Activated CD4-positive, alpha-beta T cell treated with anti-CD3 and anti-CD28 coated beads, Interleukin-2, amount 10 ng/mL, durations not matched to agents 7 days and 5 days (primary cell): Measurements from ENCODE around the gene TRIM10. TPM values are rescaled to one million over a fixed set of nuclear protein-coding genes. Genes with fewer than 3 reads are reported as not detected.
"Not testable (repeated sequence)": the region's sequence is repeated elsewhere in the genome, so short reads cannot be mapped to it uniquely, and the experiment has no call there.

Experiments
- CTCF ChIA-PET: fragments of 350-600 bp; sonication (Branson Sonifier 250); formaldehyde crosslinking; loops from one replicate; lab custom pipeline; 2021; ENCODE audit warnings: antibody characterized with exemption; lab: Charles Lee
- POLR2A ChIA-PET: fragments of 350-600 bp; sonication (Branson Sonifier 250); formaldehyde crosslinking; loops from one replicate; lab custom pipeline; 2021; ENCODE audit warnings: antibody characterized with exemption; lab: Charles Lee
- DNase-seq: peaks from one replicate; pipeline ENCODE4 v3.0.0-alpha.2; 2020
- H3K27ac Mint-ChIP-seq: one replicate; pipeline ENCODE4 v1.8.0; 2021; ENCODE audit warnings: mild to moderate bottlenecking, moderate library complexity, mixed read lengths
- H3K27me3 Mint-ChIP-seq: one replicate; pipeline ENCODE4 v1.8.0; 2021; ENCODE audit warnings: mixed read lengths
- H3K36me3 Mint-ChIP-seq: one replicate; pipeline ENCODE4 v1.8.0; 2021; ENCODE audit warnings: low read depth, mixed read lengths
- H3K4me1 Mint-ChIP-seq: one replicate; pipeline ENCODE4 v1.8.0; 2021; ENCODE audit warnings: mixed read lengths
- H3K4me3 Mint-ChIP-seq: one replicate; pipeline ENCODE4 v1.8.0; 2021; ENCODE audit warnings: mild to moderate bottlenecking, moderate library complexity, mixed read lengths
- H3K9me3 Mint-ChIP-seq: one replicate; pipeline ENCODE4 v1.8.0; 2021; ENCODE audit warnings: mixed read lengths
- total RNA-seq, 2 experiments: library from RNA; stranded (reverse); gene quantifications; one replicate each; pipeline ENCODE4 v1.2.3, GENCODE V29; 2021

TRIM10 gene
- total RNA-seq, 2 experiments from 2014 or later = not detected

DNA sequence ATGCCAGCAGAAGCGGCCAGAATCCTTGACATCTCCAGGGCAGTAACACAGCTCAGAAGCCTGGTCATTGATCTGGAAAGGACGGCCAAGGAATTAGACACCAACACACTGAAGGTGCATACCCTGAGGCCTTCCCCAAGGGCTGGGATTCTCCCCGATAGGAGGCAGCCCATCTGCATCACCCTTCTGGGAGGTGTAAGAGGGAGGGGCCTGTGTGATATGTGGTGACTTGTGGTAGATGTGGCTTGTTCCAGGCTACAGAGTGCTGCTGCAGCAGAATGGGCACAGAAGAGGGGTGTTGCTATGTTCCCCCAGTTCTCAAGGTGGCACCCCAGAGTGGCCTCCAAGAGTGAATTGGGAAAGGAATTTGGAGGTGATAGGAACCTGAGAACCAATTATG is 13.9 kb downstream of the TRIM10 start:
- CTCF ChIA-PET = interaction anchor here (2.6 kb wide), 1 partner anchor 16 kb away, joined by 10 read pairs; no protein-coding TSS in a partner anchor
- H3K27ac Mint-ChIP-seq = no peak overlapping the region
- H3K4me3 Mint-ChIP-seq = no peak overlapping the region
- H3K36me3 Mint-ChIP-seq = no peaks in the 10 kb centered on the region
- POLR2A ChIA-PET = no interaction called here
- peaks cover 4% of the 10 kb centered on the region for H3K4me1 Mint-ChIP-seq
- no peak for DNase-seq
- H3K9me3 Mint-ChIP-seq = no peaks in the 10 kb centered on the region
- H3K27me3 Mint-ChIP-seq = peaks cover 35% of the 10 kb centered on the region

DNA sequence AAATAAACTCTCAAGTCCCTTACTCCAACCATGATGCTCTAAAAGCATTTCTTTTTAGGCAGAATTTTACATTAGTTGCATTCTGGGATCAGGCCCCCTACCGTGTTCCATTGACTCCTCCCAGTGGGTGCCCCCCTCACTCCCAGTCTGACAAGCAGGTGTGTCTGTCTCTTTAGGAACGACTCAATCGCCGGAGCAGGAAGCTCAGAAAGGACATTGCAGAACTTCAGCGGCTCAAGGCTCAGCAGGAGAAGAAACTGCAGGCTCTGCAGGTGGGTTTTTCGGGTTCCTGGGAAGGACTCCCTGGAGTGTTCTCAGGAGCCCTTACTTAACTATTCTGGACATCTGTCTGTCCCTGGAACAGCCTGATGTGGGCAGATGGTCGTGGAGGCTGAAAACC is 15.2 kb downstream of the TRIM10 start:
- DNase-seq = no peak
- H3K27me3 Mint-ChIP-seq = peaks cover 46% of the 10 kb centered on the region
- ChIA-PET POLR2A (no interaction called here), CTCF (interaction anchor here (1.6 to 1.8 kb wide), 2 partner anchors 16 to 21 kb away, joined by 3 read pairs; no protein-coding TSS in a partner anchor)
- no peak overlapping the region for H3K27ac Mint-ChIP-seq
- H3K4me1 Mint-ChIP-seq = no peaks in the 10 kb centered on the region
- no peaks in the 10 kb centered on the region for H3K36me3 Mint-ChIP-seq
- H3K4me3 Mint-ChIP-seq = no peak overlapping the region
- no peaks in the 10 kb centered on the region for H3K9me3 Mint-ChIP-seq

DNA sequence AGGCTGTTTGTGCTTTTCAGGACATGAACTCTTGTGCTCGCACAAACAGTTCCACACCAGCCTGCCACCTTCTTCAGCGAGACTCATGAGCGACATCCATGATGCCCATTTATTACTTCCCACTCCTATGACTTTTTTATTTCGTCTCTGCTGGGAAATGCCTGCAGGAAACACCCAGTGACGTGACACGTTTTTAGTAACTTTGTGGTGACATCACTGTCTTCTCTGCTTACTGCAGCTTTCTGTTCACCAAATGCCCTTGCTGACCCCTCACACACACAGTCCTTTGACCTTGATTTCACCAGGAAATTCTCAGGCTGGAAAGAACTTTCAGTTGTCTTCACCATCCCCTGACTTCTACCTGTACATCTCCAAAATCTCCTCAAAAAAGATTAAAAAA is 16.2 kb downstream of the TRIM10 start:
- no peaks in the 10 kb centered on the region for H3K9me3 Mint-ChIP-seq
- ChIA-PET POLR2A (no interaction called here), CTCF (interaction anchor here (1.6 to 1.8 kb wide), 3 partner anchors 13 to 20 kb away, joined by 3 to 4 read pairs (median 3); no protein-coding TSS in a partner anchor)
- DNase-seq = no peak
- H3K36me3 Mint-ChIP-seq = no peaks in the 10 kb centered on the region
- H3K4me1 Mint-ChIP-seq = no peaks in the 10 kb centered on the region
- no peak overlapping the region for H3K27ac Mint-ChIP-seq
- no peak overlapping the region for H3K4me3 Mint-ChIP-seq
- H3K27me3 Mint-ChIP-seq = peaks cover 48% of the 10 kb centered on the region

DNA sequence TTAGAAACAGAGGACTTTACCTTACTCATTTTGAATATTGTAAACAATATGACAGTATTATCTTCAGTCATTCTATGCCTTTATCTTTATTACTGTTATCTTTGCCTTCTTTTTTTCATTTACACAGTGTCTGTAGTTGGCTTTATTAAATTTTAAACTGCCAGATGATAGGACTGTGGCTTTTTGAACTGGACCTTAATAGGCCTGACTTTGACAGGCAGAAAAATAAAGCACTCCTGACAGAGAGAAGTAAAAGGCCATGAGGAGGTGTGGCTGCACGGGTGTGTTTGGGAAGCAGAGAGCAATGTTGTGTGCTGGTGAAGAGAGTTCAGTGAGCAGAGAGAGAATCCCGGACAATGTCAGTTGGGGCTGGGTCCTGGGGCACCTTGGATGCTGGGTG is 17.2 kb downstream of the TRIM10 start:
- no peak overlapping the region for H3K4me3 Mint-ChIP-seq
- ChIA-PET POLR2A (no interaction called here), CTCF (interaction anchor here (0.6 to 1.6 kb wide), 2 partner anchors 12 to 39 kb away, joined by 3 to 4 read pairs; no protein-coding TSS in a partner anchor)
- H3K27ac Mint-ChIP-seq = no peak overlapping the region
- H3K36me3 Mint-ChIP-seq = no peaks in the 10 kb centered on the region
- H3K4me1 Mint-ChIP-seq = no peaks in the 10 kb centered on the region
- H3K9me3 Mint-ChIP-seq = no peaks in the 10 kb centered on the region
- peaks cover 52% of the 10 kb centered on the region for H3K27me3 Mint-ChIP-seq
- DNase-seq = no peak

DNA sequence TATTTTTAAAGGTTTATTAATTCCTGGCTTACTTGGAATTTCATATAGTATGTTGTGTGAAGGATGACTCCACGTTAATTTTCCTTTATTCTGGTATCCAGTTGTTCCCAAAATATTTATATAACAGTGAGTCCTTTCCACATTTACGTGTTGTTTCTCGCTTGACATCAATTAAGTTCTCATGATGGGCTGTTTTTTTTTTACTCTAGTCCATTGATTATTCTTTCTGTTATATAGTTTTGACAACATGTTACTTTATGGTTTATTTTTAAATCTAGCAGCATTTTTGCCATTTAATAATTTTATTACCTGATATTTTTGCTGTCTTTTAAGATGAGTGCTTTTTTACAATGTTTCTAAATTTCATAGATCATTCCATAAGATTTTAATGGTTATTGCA is 18.3 kb downstream of the TRIM10 start:
- H3K27ac Mint-ChIP-seq = no peak overlapping the region
- POLR2A ChIA-PET = no interaction called here
- no peaks in the 10 kb centered on the region for H3K4me1 Mint-ChIP-seq
- no peak for DNase-seq
- H3K4me3 Mint-ChIP-seq = no peak overlapping the region
- H3K36me3 Mint-ChIP-seq = no peaks in the 10 kb centered on the region
- CTCF ChIA-PET = no interaction called here
- H3K9me3 Mint-ChIP-seq = no peaks in the 10 kb centered on the region
- H3K27me3 Mint-ChIP-seq = peaks cover 62% of the 10 kb centered on the region

DNA sequence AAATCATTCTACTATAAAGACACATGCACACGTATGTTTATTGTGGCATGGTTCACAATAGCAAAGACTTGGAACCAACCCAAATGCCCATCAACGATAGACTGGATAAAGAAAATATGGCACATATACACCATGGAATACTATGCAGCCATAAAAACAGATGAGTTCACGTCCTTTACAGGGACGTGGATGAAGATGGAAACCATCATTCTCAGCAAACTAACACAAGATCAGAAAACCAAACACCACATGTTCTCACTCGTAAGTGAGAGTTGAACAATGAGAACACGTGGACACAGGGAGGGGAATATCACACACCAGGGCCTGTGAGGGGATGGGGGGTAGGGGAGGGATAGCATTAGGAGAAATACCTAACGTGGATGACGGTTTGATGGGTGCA is 20.8 kb downstream of the TRIM10 start:
- H3K36me3 Mint-ChIP-seq, CTCF ChIA-PET, DNase-seq, H3K9me3 Mint-ChIP-seq, POLR2A ChIA-PET, H3K4me3 Mint-ChIP-seq, H3K27ac Mint-ChIP-seq: not testable (repeated sequence)
- Mint-ChIP-seq H3K27me3 (peaks cover 69% of the 10 kb centered on the region), H3K4me1 (peaks cover 13% of the 10 kb centered on the region)

DNA sequence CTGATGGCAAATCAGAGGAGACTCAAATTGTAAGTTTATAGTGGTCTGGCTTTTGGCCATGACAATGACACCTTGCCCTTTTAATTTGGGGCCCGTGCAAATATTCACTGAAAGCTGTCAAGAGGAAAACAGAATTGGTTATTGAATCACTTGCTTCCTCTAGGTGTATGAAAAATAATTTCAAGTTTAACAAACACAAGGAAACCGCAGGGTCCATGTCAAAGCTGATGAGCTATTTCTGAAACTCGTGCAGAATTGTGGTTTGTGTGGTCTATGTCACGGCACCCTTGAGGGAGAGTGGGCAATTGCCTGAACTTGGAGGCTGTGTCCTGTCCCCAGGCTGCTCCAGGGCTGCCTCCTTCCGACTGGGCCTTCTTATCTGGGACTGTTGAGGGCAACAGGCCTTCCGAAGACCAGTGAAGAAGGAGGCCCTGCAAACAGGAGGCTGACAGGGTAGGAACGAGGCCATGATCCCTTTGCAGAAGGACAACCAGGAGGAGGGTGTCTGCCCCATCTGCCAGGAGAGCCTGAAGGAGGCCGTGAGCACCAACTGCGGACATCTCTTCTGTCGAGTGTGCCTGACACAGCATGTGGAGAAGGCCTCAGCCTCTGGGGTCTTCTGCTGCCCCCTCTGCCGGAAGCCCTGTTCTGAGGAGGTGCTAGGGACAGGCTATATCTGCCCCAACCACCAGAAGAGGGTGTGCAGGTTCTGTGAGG is 24.3 kb downstream of the TRIM10 start:
- no peak overlapping the region for H3K27ac Mint-ChIP-seq
- ChIA-PET CTCF (interaction anchor here (1.0 kb wide), 1 partner anchor 35 kb away, joined by 3 read pairs; no protein-coding TSS in a partner anchor), POLR2A (no interaction called here)
- no peak overlapping the region for H3K4me3 Mint-ChIP-seq
- peaks cover 59% of the 10 kb centered on the region for H3K27me3 Mint-ChIP-seq
- H3K4me1 Mint-ChIP-seq = peaks cover 13% of the 10 kb centered on the region
- H3K9me3 Mint-ChIP-seq = no peaks in the 10 kb centered on the region
- H3K36me3 Mint-ChIP-seq = no peaks in the 10 kb centered on the region
- DNase-seq = no peak

DNA sequence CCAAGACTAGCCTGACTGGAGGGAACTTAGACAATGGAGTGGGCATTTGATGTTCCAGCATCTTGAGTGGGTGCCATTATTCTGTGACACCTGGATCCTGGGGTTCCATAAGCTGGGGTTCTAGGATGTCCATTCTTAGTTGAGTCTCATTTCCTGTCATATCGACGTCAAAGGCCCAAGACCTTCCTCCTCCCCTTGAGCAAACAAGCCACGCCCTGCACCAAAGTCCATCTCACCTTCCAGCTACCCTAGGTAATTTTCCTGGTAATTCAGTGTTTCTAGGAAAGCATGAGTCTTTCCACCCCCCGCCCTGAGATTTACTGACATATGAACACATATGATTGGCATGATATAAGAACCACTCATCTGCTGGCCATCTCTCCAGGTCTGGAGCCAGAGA is 25.3 kb downstream of the TRIM10 start, which contains the start of gene TRIM40:
TSS of gene TRIM40 (plus strand) at position 384 of the 400 bp plus-strand sequence. CDS start 897 bp downstream, outside the sequence.
- ChIA-PET POLR2A (no interaction called here), CTCF (interaction anchor here (1.0 to 2.8 kb wide), 2 partner anchors 32 to 34 kb away, joined by 3 to 15 read pairs; no protein-coding TSS in a partner anchor)
- Mint-ChIP-seq H3K4me1 (peaks cover 17% of the 10 kb centered on the region), H3K9me3 (no peaks in the 10 kb centered on the region), H3K36me3 (no peaks in the 10 kb centered on the region), H3K4me3 (no peak within 1 kb of the TSS), H3K27ac (no peak within 1 kb of the TSS), H3K27me3 (peaks cover 58% of the 10 kb centered on the region)
- no peak for DNase-seq

DNA sequence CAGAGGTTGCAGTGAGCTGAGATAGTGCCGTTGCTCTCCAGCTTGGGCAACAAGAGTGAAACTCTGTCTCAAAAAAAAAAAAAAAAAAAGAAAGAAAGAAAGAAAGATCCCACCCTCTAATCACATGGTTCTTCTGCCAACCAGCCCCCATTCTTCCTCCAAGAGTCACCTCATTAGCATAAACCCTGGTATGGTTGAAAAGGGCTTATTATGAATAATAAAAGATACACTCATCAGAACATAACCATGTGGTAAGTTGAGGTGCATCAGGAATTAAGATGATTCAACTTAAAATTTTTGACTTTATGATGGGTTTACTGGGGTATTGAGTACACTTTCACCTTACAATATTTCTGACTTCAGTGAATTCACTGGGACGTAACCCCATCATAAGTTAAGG is 25.9 kb downstream of the TRIM10 start:
- no peak overlapping the region for H3K27ac Mint-ChIP-seq
- peaks cover 23% of the 10 kb centered on the region for H3K4me1 Mint-ChIP-seq
- H3K36me3 Mint-ChIP-seq = no peaks in the 10 kb centered on the region
- peaks cover 60% of the 10 kb centered on the region for H3K27me3 Mint-ChIP-seq
- no peak overlapping the region for H3K4me3 Mint-ChIP-seq
- no peak for DNase-seq
- CTCF ChIA-PET = interaction anchor here (2.8 kb wide), 1 partner anchor 31 kb away, joined by 15 read pairs; no protein-coding TSS in a partner anchor
- POLR2A ChIA-PET = no interaction called here
- no peaks in the 10 kb centered on the region for H3K9me3 Mint-ChIP-seq

DNA sequence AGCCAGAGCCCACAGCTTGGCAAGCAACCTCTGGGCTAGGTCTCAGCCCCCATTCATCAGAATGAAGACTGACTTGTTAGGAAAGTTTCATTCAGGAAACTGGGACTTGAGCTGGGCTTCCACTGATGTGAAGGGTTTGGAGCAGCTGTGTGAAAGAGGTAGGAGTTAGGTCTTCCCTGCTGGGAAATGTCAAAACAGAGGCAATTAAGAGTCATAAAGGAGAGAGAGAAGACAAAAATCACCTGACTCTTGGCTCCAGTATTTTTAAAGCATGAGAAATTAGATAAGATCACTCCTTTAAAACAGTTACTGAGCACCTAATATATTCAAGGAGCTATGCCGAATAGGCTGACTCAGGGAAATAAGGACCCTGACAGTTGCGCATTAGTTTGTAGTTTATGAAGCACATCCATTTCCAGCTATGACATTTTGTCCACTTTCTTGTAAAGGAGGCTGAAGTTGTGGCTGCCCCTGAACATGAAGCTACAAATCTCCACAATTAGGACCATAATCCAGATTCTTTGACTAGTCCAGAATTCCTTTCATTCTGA is 29.0 kb downstream of the TRIM10 start:
- H3K27me3 Mint-ChIP-seq = peaks cover 64% of the 10 kb centered on the region
- H3K36me3 Mint-ChIP-seq = no peaks in the 10 kb centered on the region
- no peak for DNase-seq
- no peak overlapping the region for H3K4me3 Mint-ChIP-seq
- no peaks in the 10 kb centered on the region for H3K9me3 Mint-ChIP-seq
- peaks cover 23% of the 10 kb centered on the region for H3K4me1 Mint-ChIP-seq
- ChIA-PET POLR2A (no interaction called here), CTCF (interaction anchor here (0.6 to 4.4 kb wide), 14 partner anchors 13 to 1838 kb away, joined by 3 to 56 read pairs (median 4); no protein-coding TSS in a partner anchor)
- H3K27ac Mint-ChIP-seq = no peak overlapping the region

DNA sequence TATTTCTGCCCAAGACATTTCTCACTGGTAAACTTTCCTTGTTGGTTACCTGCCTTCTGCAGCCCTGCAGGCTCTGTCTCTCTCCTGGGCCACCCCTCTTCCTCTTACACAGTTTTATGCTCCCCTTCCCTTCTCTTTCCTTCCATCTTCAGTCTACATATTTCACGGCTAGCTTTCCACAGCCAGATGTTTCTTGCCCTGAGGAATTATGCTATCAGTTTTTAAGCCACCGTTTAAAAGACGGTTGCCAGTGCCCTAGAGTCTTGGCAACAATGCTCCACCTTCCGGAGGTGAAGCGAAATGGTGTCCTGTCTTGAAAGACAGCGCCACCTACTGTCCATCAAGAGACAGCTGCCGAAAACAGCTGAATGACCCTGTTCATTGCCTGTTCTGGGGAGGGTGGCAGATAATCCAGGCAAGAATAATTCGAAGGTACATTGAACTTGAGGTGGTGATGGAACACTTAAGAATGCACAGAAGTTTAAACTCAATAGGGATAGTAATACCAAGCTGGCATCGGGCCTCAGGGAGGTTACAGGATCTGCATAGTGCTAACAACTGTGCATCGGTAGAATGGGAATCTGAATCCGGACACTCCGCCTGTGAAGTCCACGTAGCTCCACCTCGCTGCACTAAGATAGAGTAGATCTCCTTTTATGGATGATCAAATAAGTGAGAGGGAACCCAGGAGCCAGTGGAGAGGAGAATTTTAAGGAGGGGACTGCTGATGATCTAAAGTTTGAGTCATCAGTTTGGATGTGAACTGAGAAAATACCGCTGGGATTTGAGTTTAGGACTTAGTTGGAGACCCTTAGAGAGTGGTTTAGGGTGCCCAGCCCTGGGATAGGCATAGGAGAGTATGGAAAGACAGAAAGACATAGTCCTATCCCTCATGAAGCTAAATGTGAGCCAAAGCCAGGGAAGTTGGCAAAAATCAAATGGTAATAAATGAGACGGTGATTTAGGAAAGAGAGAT is 29.8 kb downstream of the TRIM10 start:
- CTCF ChIA-PET = interaction anchor here (0.7 to 4.4 kb wide), 28 partner anchors 9 to 396 kb away, joined by 3 to 56 read pairs (median 4); partner anchors contain the start of gene TRIM31
- POLR2A ChIA-PET = no interaction called here
- Mint-ChIP-seq H3K27ac (no peak overlapping the region), H3K27me3 (peaks cover 68% of the 10 kb centered on the region), H3K4me3 (no peak overlapping the region), H3K9me3 (no peaks in the 10 kb centered on the region), H3K36me3 (no peaks in the 10 kb centered on the region), H3K4me1 (peaks cover 17% of the 10 kb centered on the region)
- peak; percentile 82 for DNase-seq

DNA sequence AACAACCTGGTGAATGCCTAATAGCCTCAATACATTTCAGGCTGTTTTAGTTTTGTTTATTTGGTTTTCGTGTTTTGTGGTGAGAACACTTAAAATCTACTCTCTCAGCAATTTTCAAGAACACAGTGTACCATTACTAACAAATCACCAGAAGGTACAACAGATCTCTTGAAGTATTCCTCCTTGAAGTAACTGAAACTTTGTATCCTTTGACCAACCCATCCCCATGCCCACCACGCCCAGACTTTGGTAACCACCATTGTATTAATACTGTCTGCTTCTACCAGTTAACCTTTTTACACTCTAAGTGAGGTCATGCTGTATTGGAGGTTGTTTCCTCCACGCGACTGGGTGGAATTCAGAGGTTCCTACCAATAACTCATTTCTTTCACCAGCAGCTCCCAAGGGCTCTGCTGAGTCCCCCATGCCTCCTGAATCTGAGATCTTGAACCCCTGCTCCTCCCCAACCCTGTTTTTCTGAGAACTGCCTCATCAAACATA is 30.8 kb downstream of the TRIM10 start:
- POLR2A ChIA-PET = no interaction called here
- no peak for DNase-seq
- Mint-ChIP-seq H3K36me3 (no peaks in the 10 kb centered on the region), H3K27ac (no peak overlapping the region), H3K4me3 (no peak overlapping the region), H3K27me3 (peaks cover 71% of the 10 kb centered on the region), H3K4me1 (peaks cover 13% of the 10 kb centered on the region), H3K9me3 (no peaks in the 10 kb centered on the region)
- CTCF ChIA-PET = interaction anchor here (0.8 to 4.4 kb wide), 16 partner anchors 8 to 106 kb away, joined by 3 to 56 read pairs (median 4); partner anchors contain the start of gene TRIM31
